ENCODE results near the gene EEF2K.

DNA sequence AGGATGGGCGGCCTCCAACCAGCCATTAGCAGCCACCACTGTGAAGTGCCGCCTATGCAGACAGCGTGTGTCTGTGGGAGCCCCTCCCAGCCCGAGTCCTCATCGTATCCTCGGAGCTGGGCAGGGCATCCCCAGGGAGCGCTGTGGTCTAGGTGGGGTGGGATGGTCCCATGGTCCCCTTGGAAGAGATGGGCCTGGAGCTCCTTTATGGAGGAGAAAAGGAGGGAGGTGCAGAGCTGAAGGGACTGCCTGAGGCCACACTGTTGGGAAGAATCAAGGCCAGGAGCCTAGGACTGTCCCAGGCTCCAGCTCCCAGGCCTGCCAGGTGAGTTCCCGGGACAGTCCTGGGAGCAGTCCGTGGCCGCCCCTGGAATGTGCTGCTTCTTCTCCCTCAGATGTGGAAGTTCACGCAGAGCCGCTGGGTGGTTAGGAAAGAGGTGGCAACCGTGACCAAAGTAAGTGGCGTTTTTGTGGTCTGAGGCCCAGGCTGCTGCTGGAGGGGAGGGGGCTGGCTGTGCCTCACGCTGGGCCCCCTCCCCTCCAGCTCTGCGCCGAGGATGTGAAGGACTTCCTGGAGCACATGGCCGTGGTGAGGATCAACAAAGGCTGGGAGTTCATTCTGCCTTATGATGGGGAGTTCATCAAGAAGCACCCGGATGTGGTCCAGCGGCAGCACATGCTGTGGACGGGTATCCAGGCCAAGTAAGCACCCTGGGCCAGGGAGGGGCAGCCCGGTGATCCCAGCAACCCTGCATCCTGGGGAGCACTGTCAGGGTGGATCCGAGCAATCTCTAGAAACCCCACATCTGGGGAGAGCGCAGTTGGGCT lies 118.1 kb downstream of the EEF2K start:
- TF ChIP-seq POLR2A (IDR thresholded peaks at IDR 0.05): no peak
- TF ChIP-seq, protein P1, sequence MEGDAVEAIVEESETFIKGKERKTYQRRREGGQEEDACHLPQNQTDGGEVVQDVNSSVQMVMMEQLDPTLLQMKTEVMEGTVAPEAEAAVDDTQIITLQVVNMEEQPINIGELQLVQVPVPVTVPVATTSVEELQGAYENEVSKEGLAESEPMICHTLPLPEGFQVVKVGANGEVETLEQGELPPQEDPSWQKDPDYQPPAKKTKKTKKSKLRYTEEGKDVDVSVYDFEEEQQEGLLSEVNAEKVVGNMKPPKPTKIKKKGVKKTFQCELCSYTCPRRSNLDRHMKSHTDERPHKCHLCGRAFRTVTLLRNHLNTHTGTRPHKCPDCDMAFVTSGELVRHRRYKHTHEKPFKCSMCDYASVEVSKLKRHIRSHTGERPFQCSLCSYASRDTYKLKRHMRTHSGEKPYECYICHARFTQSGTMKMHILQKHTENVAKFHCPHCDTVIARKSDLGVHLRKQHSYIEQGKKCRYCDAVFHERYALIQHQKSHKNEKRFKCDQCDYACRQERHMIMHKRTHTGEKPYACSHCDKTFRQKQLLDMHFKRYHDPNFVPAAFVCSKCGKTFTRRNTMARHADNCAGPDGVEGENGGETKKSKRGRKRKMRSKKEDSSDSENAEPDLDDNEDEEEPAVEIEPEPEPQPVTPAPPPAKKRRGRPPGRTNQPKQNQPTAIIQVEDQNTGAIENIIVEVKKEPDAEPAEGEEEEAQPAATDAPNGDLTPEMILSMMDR (IDR thresholded peaks at IDR 0.05): no peak

Measured in thyroid gland (tissue), 4 donors.